ENCODE measurements around the gene ALDOB.

DNA sequence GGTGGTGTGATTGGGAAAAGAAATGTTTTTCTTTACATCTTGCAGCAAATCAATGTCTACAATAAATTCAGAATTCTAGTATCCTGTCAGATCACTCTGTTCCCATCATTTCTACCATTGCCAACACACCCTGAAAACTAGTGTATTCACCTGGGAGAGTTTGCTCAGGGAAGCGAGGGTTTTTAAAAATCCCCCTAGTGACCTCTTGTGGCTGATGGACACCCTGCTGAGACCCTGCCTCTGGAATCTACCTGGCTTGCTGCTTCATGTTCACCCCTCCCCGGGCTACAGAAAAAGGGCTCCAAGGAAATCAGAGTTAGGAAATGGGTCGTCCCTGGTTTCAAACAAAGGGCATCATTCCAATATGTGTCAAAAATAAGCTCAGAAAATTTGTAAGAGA lies 21.4 kb upstream of the ALDOB start:
- TF ChIP-seq CTCF (IDR thresholded peaks at IDR 0.05) (no peak), RCOR1 (IDR thresholded peaks at IDR 0.05; ENCODE audit: low read depth, low read length) (no peak), POLR2A (IDR thresholded peaks at IDR 0.05; ENCODE audit: low read length) (no peak), REST (IDR thresholded peaks at IDR 0.05) (no peak), BHLHE40 (IDR thresholded peaks at IDR 0.05; ENCODE audit: low read depth, low read length) (no peak), CHD2 (IDR thresholded peaks at IDR 0.05; ENCODE audit: low read length, partially characterized antibody) (no peak)
- TF ChIP-seq, protein P1, sequence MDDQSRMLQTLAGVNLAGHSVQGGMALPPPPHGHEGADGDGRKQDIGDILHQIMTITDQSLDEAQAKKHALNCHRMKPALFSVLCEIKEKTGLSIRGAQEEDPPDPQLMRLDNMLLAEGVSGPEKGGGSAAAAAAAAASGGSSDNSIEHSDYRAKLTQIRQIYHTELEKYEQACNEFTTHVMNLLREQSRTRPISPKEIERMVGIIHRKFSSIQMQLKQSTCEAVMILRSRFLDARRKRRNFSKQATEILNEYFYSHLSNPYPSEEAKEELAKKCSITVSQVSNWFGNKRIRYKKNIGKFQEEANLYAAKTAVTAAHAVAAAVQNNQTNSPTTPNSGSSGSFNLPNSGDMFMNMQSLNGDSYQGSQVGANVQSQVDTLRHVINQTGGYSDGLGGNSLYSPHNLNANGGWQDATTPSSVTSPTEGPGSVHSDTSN (IDR thresholded peaks at IDR 0.05) = no peak
- TF ChIP-seq, protein P2, sequence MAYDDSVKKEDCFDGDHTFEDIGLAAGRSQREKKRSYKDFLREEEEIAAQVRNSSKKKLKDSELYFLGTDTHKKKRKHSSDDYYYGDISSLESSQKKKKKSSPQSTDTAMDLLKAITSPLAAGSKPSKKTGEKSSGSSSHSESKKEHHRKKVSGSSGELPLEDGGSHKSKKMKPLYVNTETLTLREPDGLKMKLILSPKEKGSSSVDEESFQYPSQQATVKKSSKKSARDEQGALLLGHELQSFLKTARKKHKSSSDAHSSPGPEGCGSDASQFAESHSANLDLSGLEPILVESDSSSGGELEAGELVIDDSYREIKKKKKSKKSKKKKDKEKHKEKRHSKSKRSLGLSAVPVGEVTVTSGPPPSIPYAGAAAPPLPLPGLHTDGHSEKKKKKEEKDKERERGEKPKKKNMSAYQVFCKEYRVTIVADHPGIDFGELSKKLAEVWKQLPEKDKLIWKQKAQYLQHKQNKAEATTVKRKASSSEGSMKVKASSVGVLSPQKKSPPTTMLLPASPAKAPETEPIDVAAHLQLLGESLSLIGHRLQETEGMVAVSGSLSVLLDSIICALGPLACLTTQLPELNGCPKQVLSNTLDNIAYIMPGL (CRISPR knock-in tag; IDR thresholded peaks at IDR 0.05; ENCODE audit: borderline replicate concordance) = no peak

Data from A549 (cell line).